ENCODE measurements around the gene AP3S1.

Gene AP3S1

GRCh38 chr5:115829913-115830312, 11.8 kb upstream of the AP3S1 start:
- H3K27me3 ChIP-seq (ENCODE audit: insufficient read depth, low read length): no peaks in the 10 kb centered on the region
- no peak overlapping the region for H3K4me3 ChIP-seq (ENCODE audit: low read length)
- no peaks in the 10 kb centered on the region for H3K4me1 ChIP-seq (ENCODE audit: insufficient read depth, low read length)
- 0 out of 2 replicates have a peak, but pooled peaks cover 4% of the 10 kb centered on the region for H3K9me3 ChIP-seq (ENCODE audit: insufficient read depth, low read depth, low read length)
- H3K27ac ChIP-seq (ENCODE audit: low read length): no peak overlapping the region
- peaks cover 60% of the 10 kb centered on the region for H3K36me3 ChIP-seq (ENCODE audit: insufficient read depth, low read depth, low read length)
- no peak overlapping the region for H3K9ac ChIP-seq (ENCODE audit: low read depth, low read length)

- no peak overlapping the region for H3K9ac ChIP-seq (ENCODE audit: low read depth, low read length)
These were observed 10.5 kb upstream of the AP3S1 start for GRCh38 chr5:115831163-115831768.

GRCh38 chr5:115835481-115835880, 6.3 kb upstream of the AP3S1 start:
- Histone ChIP-seq H3K9ac (ENCODE audit: low read depth, low read length) (no peak overlapping the region), H3K27me3 (ENCODE audit: insufficient read depth, low read length) (no peaks in the 10 kb centered on the region), H3K4me3 (ENCODE audit: low read length) (no peak overlapping the region), H3K4me1 (ENCODE audit: insufficient read depth, low read length) (peaks cover 2% of the 10 kb centered on the region; the same call in 1 of the 2 replicates), H3K9me3 (ENCODE audit: insufficient read depth, low read depth, low read length) (no peaks in the 10 kb centered on the region), H3K27ac (ENCODE audit: low read length) (no peak overlapping the region), H3K36me3 (ENCODE audit: insufficient read depth, low read depth, low read length) (peaks cover 72% of the 10 kb centered on the region)

More at GRCh38 chr5:115831163-115831768, 10.5 kb upstream of the AP3S1 start:
- Histone ChIP-seq H3K4me1 (ENCODE audit: insufficient read depth, low read length) (no peaks in the 10 kb centered on the region), H3K27me3 (ENCODE audit: insufficient read depth, low read length) (no peaks in the 10 kb centered on the region), H3K36me3 (ENCODE audit: insufficient read depth, low read depth, low read length) (peaks cover 73% of the 10 kb centered on the region), H3K9me3 (ENCODE audit: insufficient read depth, low read depth, low read length) (no peaks in the 10 kb centered on the region), H3K27ac (ENCODE audit: low read length) (no peak overlapping the region), H3K4me3 (ENCODE audit: low read length) (no peak overlapping the region)

GRCh38 chr5:115838885-115839518, 2.7 kb upstream of the AP3S1 start:
- Histone ChIP-seq H3K36me3 (ENCODE audit: insufficient read depth, low read depth, low read length) (peaks cover 46% of the 10 kb centered on the region), H3K9me3 (ENCODE audit: insufficient read depth, low read depth, low read length) (no peaks in the 10 kb centered on the region), H3K4me3 (ENCODE audit: low read length) (peak overlapping the region; percentile 36; the same call in 1 of the 2 replicates), H3K27me3 (ENCODE audit: insufficient read depth, low read length) (peaks cover 12% of the 10 kb centered on the region), H3K9ac (ENCODE audit: low read depth, low read length) (no peak overlapping the region), H3K27ac (ENCODE audit: low read length) (no peak overlapping the region), H3K4me1 (ENCODE audit: insufficient read depth, low read length) (peaks cover 2% of the 10 kb centered on the region)

GRCh38 chr5:115840873-115841272, 862 bp upstream of the AP3S1 start:
- Histone ChIP-seq H3K27me3 (ENCODE audit: insufficient read depth, low read length) (peaks cover 12% of the 10 kb centered on the region), H3K4me1 (ENCODE audit: insufficient read depth, low read length) (peaks cover 2% of the 10 kb centered on the region), H3K36me3 (ENCODE audit: insufficient read depth, low read depth, low read length) (peaks cover 27% of the 10 kb centered on the region), H3K27ac (ENCODE audit: low read length) (peak overlapping the region; percentile 88), H3K9ac (ENCODE audit: low read depth, low read length) (peak overlapping the region; percentile 95), H3K4me3 (ENCODE audit: low read length) (peak overlapping the region; percentile 97), H3K9me3 (ENCODE audit: insufficient read depth, low read depth, low read length) (no peaks in the 10 kb centered on the region)

- Histone ChIP-seq H3K9ac (ENCODE audit: low read depth, low read length) (peak overlapping the region; percentile 95; the same call in 1 of the 2 replicates), H3K4me1 (ENCODE audit: insufficient read depth, low read length) (peaks cover 2% of the 10 kb centered on the region), H3K27ac (ENCODE audit: low read length) (peak overlapping the region; percentile 88), H3K4me3 (ENCODE audit: low read length) (peak overlapping the region; percentile 97), H3K9me3 (ENCODE audit: insufficient read depth, low read depth, low read length) (no peaks in the 10 kb centered on the region), H3K36me3 (ENCODE audit: insufficient read depth, low read depth, low read length) (peaks cover 13% of the 10 kb centered on the region), H3K27me3 (ENCODE audit: insufficient read depth, low read length) (peaks cover 12% of the 10 kb centered on the region)
These were observed 577 bp downstream of the AP3S1 start for GRCh38 chr5:115842089-115842935.

- Histone ChIP-seq H3K9me3 (ENCODE audit: insufficient read depth, low read depth, low read length) (no peaks in the 10 kb centered on the region), H3K27me3 (ENCODE audit: insufficient read depth, low read length) (peaks cover 12% of the 10 kb centered on the region), H3K4me1 (ENCODE audit: insufficient read depth, low read length) (peaks cover 2% of the 10 kb centered on the region), H3K4me3 (ENCODE audit: low read length) (peak overlapping the region; percentile 97), H3K36me3 (ENCODE audit: insufficient read depth, low read depth, low read length) (peaks cover 6% of the 10 kb centered on the region; the same call in 1 of the 2 replicates), H3K9ac (ENCODE audit: low read depth, low read length) (peak overlapping the region; percentile 95; the same call in 1 of the 2 replicates), H3K27ac (ENCODE audit: low read length) (no peak overlapping the region)
These were observed 1.2 kb downstream of the AP3S1 start for GRCh38 chr5:115842952-115843351.

GRCh38 chr5:115843444-115844130, 1.9 kb downstream of the AP3S1 start:
- no peaks in the 10 kb centered on the region for H3K9me3 ChIP-seq (ENCODE audit: insufficient read depth, low read depth, low read length)
- no peaks in the 10 kb centered on the region; the same call in 1 of the 2 replicates for H3K36me3 ChIP-seq (ENCODE audit: insufficient read depth, low read depth, low read length)
- peak overlapping the region; percentile 97; the same call in 1 of the 2 replicates for H3K4me3 ChIP-seq (ENCODE audit: low read length)
- H3K27ac ChIP-seq (ENCODE audit: low read length): no peak overlapping the region
- H3K9ac ChIP-seq (ENCODE audit: low read depth, low read length): no peak overlapping the region
- H3K4me1 ChIP-seq (ENCODE audit: insufficient read depth, low read length): peaks cover 2% of the 10 kb centered on the region
- H3K27me3 ChIP-seq (ENCODE audit: insufficient read depth, low read length): peaks cover 12% of the 10 kb centered on the region

- Histone ChIP-seq H3K9ac (ENCODE audit: low read depth, low read length) (no peak overlapping the region), H3K36me3 (ENCODE audit: insufficient read depth, low read depth, low read length) (no peaks in the 10 kb centered on the region), H3K27ac (ENCODE audit: low read length) (no peak overlapping the region), H3K4me3 (ENCODE audit: low read length) (no peak overlapping the region), H3K9me3 (ENCODE audit: insufficient read depth, low read depth, low read length) (no peaks in the 10 kb centered on the region), H3K4me1 (ENCODE audit: insufficient read depth, low read length) (peaks cover 2% of the 10 kb centered on the region), H3K27me3 (ENCODE audit: insufficient read depth, low read length) (peaks cover 12% of the 10 kb centered on the region)
These were observed 2.6 kb downstream of the AP3S1 start for GRCh38 chr5:115844321-115844817.

- Histone ChIP-seq H3K4me1 (ENCODE audit: insufficient read depth, low read length) (no peaks in the 10 kb centered on the region; the same call in 1 of the 2 replicates), H3K27me3 (ENCODE audit: insufficient read depth, low read length) (peaks cover 12% of the 10 kb centered on the region), H3K27ac (ENCODE audit: low read length) (no peak overlapping the region), H3K9ac (ENCODE audit: low read depth, low read length) (no peak overlapping the region), H3K36me3 (ENCODE audit: insufficient read depth, low read depth, low read length) (no peaks in the 10 kb centered on the region), H3K4me3 (ENCODE audit: low read length) (no peak overlapping the region), H3K9me3 (ENCODE audit: insufficient read depth, low read depth, low read length) (no peaks in the 10 kb centered on the region)
These were observed 5.6 kb downstream of the AP3S1 start for GRCh38 chr5:115847290-115847689.

GRCh38 chr5:115849258-115849798, 7.6 kb downstream of the AP3S1 start:
- peaks cover 4% of the 10 kb centered on the region; the same call in 1 of the 2 replicates for H3K36me3 ChIP-seq (ENCODE audit: insufficient read depth, low read depth, low read length)
- no peak overlapping the region for H3K27ac ChIP-seq (ENCODE audit: low read length)
- no peak overlapping the region for H3K4me3 ChIP-seq (ENCODE audit: low read length)
- H3K9me3 ChIP-seq (ENCODE audit: insufficient read depth, low read depth, low read length): peaks cover 8% of the 10 kb centered on the region; the same call in 1 of the 2 replicates
- H3K27me3 ChIP-seq (ENCODE audit: insufficient read depth, low read length): no peaks in the 10 kb centered on the region
- no peaks in the 10 kb centered on the region for H3K4me1 ChIP-seq (ENCODE audit: insufficient read depth, low read length)
- H3K9ac ChIP-seq (ENCODE audit: low read depth, low read length): no peak overlapping the region

All from iPS-20b (cell line).